HG02571 (cell line): ENCODE data around the gene ADRA2B.

Source experiments
- ATAC-seq: cut with Tn5 transposase; IDR thresholded peaks from one replicate; pipeline ENCODE4 v1.9.1; 2021; ENCODE audit warnings: mild to moderate bottlenecking, moderate library complexity; ENCODE audit not compliant: unreplicated experiment

Gene ADRA2B

GRCh38 chr2:96106991-96107707 is 9.2 kb downstream of the ADRA2B start:
- ATAC-seq = no peak

GRCh38 chr2:96105994-96106715 is 10.2 kb downstream of the ADRA2B start:
- no peak for ATAC-seq

- no peak for ATAC-seq
Measured at GRCh38 chr2:96105152-96105915, 11.0 kb downstream of the ADRA2B start.

- no peak for ATAC-seq
Measured at GRCh38 chr2:96104487-96104861, 11.9 kb downstream of the ADRA2B start.

- ATAC-seq = no peak
Measured at GRCh38 chr2:96103761-96104486, 12.4 kb downstream of the ADRA2B start.

- ATAC-seq = no peak
Measured at GRCh38 chr2:96103187-96103601, 13.2 kb downstream of the ADRA2B start.

- ATAC-seq = no peak
Measured at GRCh38 chr2:96102596-96103186, 13.7 kb downstream of the ADRA2B start.

- no peak for ATAC-seq
Measured at GRCh38 chr2:96100893-96101304, 15.5 kb downstream of the ADRA2B start.

GRCh38 chr2:96099861-96100798 is 16.2 kb downstream of the ADRA2B start:
- no peak for ATAC-seq

GRCh38 chr2:96098900-96099590 is 17.3 kb downstream of the ADRA2B start:
- no peak for ATAC-seq

- ATAC-seq = no peak
Measured at GRCh38 chr2:96097951-96098823, 18.2 kb downstream of the ADRA2B start.

GRCh38 chr2:96097441-96097840 is 18.9 kb downstream of the ADRA2B start:
- ATAC-seq = no peak

GRCh38 chr2:96095116-96095636 is 21.2 kb downstream of the ADRA2B start:
- no peak for ATAC-seq

GRCh38 chr2:96093528-96093927 is 22.8 kb downstream of the ADRA2B start:
- ATAC-seq = no peak

GRCh38 chr2:96092951-96093350 is 23.4 kb downstream of the ADRA2B start:
- ATAC-seq = no peak

- ATAC-seq = no peak
Measured at GRCh38 chr2:96092573-96092877, 23.8 kb downstream of the ADRA2B start.

- no peak for ATAC-seq
Measured at GRCh38 chr2:96091711-96092572, 24.4 kb downstream of the ADRA2B start.
